DND-41 (cell line): ENCODE data around the gene SIGLEC9.
"Not testable (repeated sequence)": the region's sequence is repeated elsewhere in the genome, so short reads cannot be mapped to it uniquely, and the experiment has no call there.

ENCODE experiments used
- ATAC-seq: fragments of 200-7000 bp; cut with Tn5 transposase; 3 replicates; pipeline ENCODE4 v1.9.1; 2021; ENCODE audit warnings: low read depth; ENCODE audit not compliant: insufficient read depth
- DNase-seq: peaks from one replicate; pipeline ENCODE4 v3.0.0-alpha.2; 2020
- H2AFZ ChIP-seq: 2 replicates; pipeline ENCODE4 v1.6.0; 2012; ENCODE audit warnings: low read depth, low read length
- H3K27ac ChIP-seq: 2 replicates; pipeline ENCODE4 v1.5.1; 2012; ENCODE audit warnings: low read length, inconsistent platforms
- H3K27me3 ChIP-seq: fragments of 200-600 bp; sonication (generic); 2 replicates; pipeline ENCODE4 v1.6.0; 2012; ENCODE audit warnings: low read length, mild to moderate bottlenecking, inconsistent platforms; ENCODE audit not compliant: insufficient read depth, poor library complexity
- H3K36me3 ChIP-seq: 2 replicates; pipeline ENCODE4 v1.5.1; 2012; ENCODE audit warnings: low read length, inconsistent platforms; ENCODE audit not compliant: insufficient read depth
- H3K4me1 ChIP-seq: 2 replicates; pipeline ENCODE4 v1.5.1; 2012; ENCODE audit warnings: mild to moderate bottlenecking, low read length; ENCODE audit not compliant: insufficient read depth
- H3K4me2 ChIP-seq: 2 replicates; pipeline ENCODE4 v1.6.0; 2012; ENCODE audit warnings: mild to moderate bottlenecking, moderate library complexity, low read length, inconsistent platforms; ENCODE audit not compliant: insufficient read depth
- H3K4me3 ChIP-seq, 2 experiments: fragments of 200-600 bp in 1 of 2; shearing (Covaris generic) in 1 of 2; 2 replicates each; pipeline ENCODE4 v1.5.1; 2012 to 2016; ENCODE audit warnings: inconsistent platforms in 2 of 2, low read length in 2 of 2, mild to moderate bottlenecking in 2 of 2, low read depth in 1 of 2, moderate library complexity in 1 of 2
- H3K79me2 ChIP-seq: 2 replicates; pipeline ENCODE4 v1.6.0; 2012; ENCODE audit warnings: low read length, inconsistent platforms; ENCODE audit not compliant: insufficient read depth
- H3K9ac ChIP-seq: 2 replicates; pipeline ENCODE4 v1.6.0; 2012; ENCODE audit warnings: low read depth, mild to moderate bottlenecking, inconsistent platforms, low read length, moderate library complexity
- H3K9me3 ChIP-seq: 2 replicates; pipeline ENCODE4 v1.5.1; 2012; ENCODE audit warnings: low read length, moderate library complexity, mild to moderate bottlenecking, inconsistent platforms; ENCODE audit not compliant: insufficient read depth, severe bottlenecking
- H4K20me1 ChIP-seq: 2 replicates; pipeline ENCODE4 v1.6.0; 2012; ENCODE audit warnings: low read length; ENCODE audit not compliant: insufficient read depth
- CTCF ChIP-seq: IDR thresholded peaks from 2 replicates; pipeline ENCODE4 v1.5.1; 2012; ENCODE audit warnings: borderline replicate concordance, low read length, moderate library complexity, mild to moderate bottlenecking; ENCODE audit not compliant: poor library complexity, severe bottlenecking; ENCODE audit errors: extremely low read depth
- EZH2 ChIP-seq: IDR thresholded peaks from 3 replicates; pipeline ENCODE4 v1.6.1; 2012; ENCODE audit warnings: borderline replicate concordance, low read depth, mild to moderate bottlenecking, moderate library complexity, low read length, inconsistent platforms; ENCODE audit not compliant: severe bottlenecking

Gene SIGLEC9

DNA sequence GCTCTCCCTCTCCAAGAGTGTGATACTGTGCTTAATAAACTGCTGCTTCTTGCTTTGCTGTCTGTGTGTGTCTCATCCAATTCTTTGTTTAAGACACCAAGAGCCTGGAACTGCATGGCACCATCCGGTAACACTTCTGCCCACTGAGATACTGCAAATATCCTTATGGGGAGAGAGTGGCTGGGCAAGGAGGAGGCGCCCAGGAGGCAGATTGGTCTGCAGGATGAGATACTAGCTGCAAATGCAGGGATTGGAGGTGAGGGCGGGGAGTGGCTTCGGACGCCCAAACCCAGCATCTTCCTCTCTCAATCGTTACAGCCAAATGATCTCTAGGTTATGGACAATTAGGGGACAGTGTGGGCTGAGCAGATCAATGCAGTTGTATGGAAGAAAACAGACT lies 15.7 kb downstream of the SIGLEC9 start:
- H3K9ac ChIP-seq: no peak overlapping the region
- H3K27me3 ChIP-seq: peaks cover 8% of the 10 kb centered on the region
- no peak overlapping the region for H3K4me2 ChIP-seq
- no peak overlapping the region for H3K4me3 ChIP-seq
- no peaks in the 10 kb centered on the region; the same call in 1 of the 2 replicates for H4K20me1 ChIP-seq
- no peaks in the 10 kb centered on the region for H3K9me3 ChIP-seq
- no peak overlapping the region for H3K27ac ChIP-seq
- no peak overlapping the region for H2AFZ ChIP-seq
- no peaks in the 10 kb centered on the region for H3K36me3 ChIP-seq
- no peak for DNase-seq
- no peaks in the 10 kb centered on the region for H3K4me1 ChIP-seq
- no peaks in the 10 kb centered on the region for H3K79me2 ChIP-seq
- no peak for ATAC-seq
- no peak for TF ChIP-seq CTCF
- TF ChIP-seq EZH2: no peak

GRCh38 chr19:51141181-51141580 lies 16.5 kb downstream of the SIGLEC9 start:
- no peak overlapping the region for H2AFZ ChIP-seq
- peaks cover 8% of the 10 kb centered on the region for H3K27me3 ChIP-seq
- H3K4me2 ChIP-seq: no peak overlapping the region
- ATAC-seq (no peak), DNase-seq (no peak)
- no peaks in the 10 kb centered on the region; the same call in 1 of the 2 replicates for H4K20me1 ChIP-seq
- no peak overlapping the region for H3K4me3 ChIP-seq
- H3K27ac ChIP-seq: no peak overlapping the region
- H3K4me1 ChIP-seq: no peaks in the 10 kb centered on the region
- H3K9ac ChIP-seq: no peak overlapping the region
- no peaks in the 10 kb centered on the region for H3K9me3 ChIP-seq
- no peaks in the 10 kb centered on the region for H3K36me3 ChIP-seq
- TF ChIP-seq EZH2: no peak
- TF ChIP-seq CTCF: no peak
- no peaks in the 10 kb centered on the region for H3K79me2 ChIP-seq

- TF ChIP-seq EZH2 (no peak), CTCF (no peak)
- DNase-seq (no peak), ATAC-seq (no peak)
- Histone ChIP-seq H2AFZ (no peak within 1 kb of the TSS), H3K4me2 (no peak within 1 kb of the TSS), H4K20me1 (no peaks in the 10 kb centered on the region; the same call in 1 of the 2 replicates), H3K36me3 (no peaks in the 10 kb centered on the region), H3K9ac (no peak within 1 kb of the TSS), H3K27ac (no peak within 1 kb of the TSS), H3K27me3 (peaks cover 8% of the 10 kb centered on the region), H3K4me1 (no peaks in the 10 kb centered on the region), H3K4me3 (no peak within 1 kb of the TSS), H3K9me3 (no peaks in the 10 kb centered on the region), H3K79me2 (no peaks in the 10 kb centered on the region)
These were observed 17.4 kb downstream of the SIGLEC9 start, which contains the start of gene SIGLEC7 for GRCh38 chr19:51142119-51142518. TSS of gene SIGLEC7 (plus strand) at chr19:51142301. CDS start at chr19:51142370, 69 bp downstream.

GRCh38 chr19:51142809-51143475 lies 18.2 kb downstream of the SIGLEC9 start:
- H3K79me2 ChIP-seq, H3K27ac ChIP-seq, DNase-seq, H3K4me3 ChIP-seq, H3K27me3 ChIP-seq, H3K9ac ChIP-seq, H3K4me2 ChIP-seq, H3K36me3 ChIP-seq, H3K4me1 ChIP-seq, H2AFZ ChIP-seq, ATAC-seq, H3K9me3 ChIP-seq, H4K20me1 ChIP-seq: not testable (repeated sequence)
